Fibroblast of lung (primary cell): ENCODE data around the gene LYSMD3. TPM values are rescaled to one million over a fixed set of nuclear protein-coding genes. Genes with fewer than 3 reads are reported as not detected.
A peak's percentile ranks its signal among the peaks of the same experiment; 100 is the strongest.

ENCODE experiments used
- DNase-seq, 2 donors: peaks; one replicate each; pipeline versions ENCODE4 v3.0.0 to v3.0.0-alpha.2; 2010; ENCODE audit warnings: low read depth in 2 of 2
- H2AFZ ChIP-seq: 2 replicates; pipeline ENCODE4 v1.5.1; 2012; ENCODE audit warnings: low read length, control low read depth, inconsistent platforms
- H3K27ac ChIP-seq: 2 replicates; pipeline ENCODE4 v1.5.1; 2011; ENCODE audit warnings: low read length, control low read depth; ENCODE audit not compliant: insufficient read depth
- H3K27me3 ChIP-seq: 2 replicates; pipeline ENCODE4 v1.5.1; 2011; ENCODE audit warnings: mild to moderate bottlenecking, low read length; ENCODE audit not compliant: control insufficient read depth, insufficient read depth
- H3K36me3 ChIP-seq: 2 replicates; pipeline ENCODE4 v1.5.1; 2011; ENCODE audit warnings: low read length; ENCODE audit not compliant: control insufficient read depth, insufficient read depth
- H3K4me1 ChIP-seq: 2 replicates; pipeline ENCODE4 v1.5.1; 2011; ENCODE audit warnings: low read length; ENCODE audit not compliant: control insufficient read depth, insufficient read depth; ENCODE audit errors: extremely low read depth
- H3K4me2 ChIP-seq: 2 replicates; pipeline ENCODE4 v1.5.1; 2011; ENCODE audit warnings: low read length, control low read depth; ENCODE audit not compliant: insufficient read depth; ENCODE audit errors: extremely low read depth
- H3K4me3 ChIP-seq, 4 experiments: fragments of 200-600 bp in 1 of 4; sonication (generic) in 1 of 4; replicated peaks in 1 of 4; 2 replicates each; pipeline ENCODE4 v1.5.1; 2011 to 2016; ENCODE audit warnings: low read length in 4 of 4, low read depth in 3 of 4, mild to moderate bottlenecking in 3 of 4, control low read depth in 2 of 4, inconsistent platforms in 1 of 4, mixed read lengths in 1 of 4; ENCODE audit not compliant: insufficient read depth in 1 of 4; ENCODE audit errors: control extremely low read depth in 1 of 4
- H3K79me2 ChIP-seq: 2 replicates; pipeline ENCODE4 v1.5.1; 2012; ENCODE audit warnings: mild to moderate bottlenecking, low read length, inconsistent platforms; ENCODE audit not compliant: control insufficient read depth, insufficient read depth
- H3K9ac ChIP-seq: 2 replicates; pipeline ENCODE4 v1.5.1; 2011; ENCODE audit warnings: mild to moderate bottlenecking, low read length, control low read depth; ENCODE audit not compliant: insufficient read depth
- H3K9me3 ChIP-seq: 2 replicates; pipeline ENCODE4 v1.5.1; 2012; ENCODE audit warnings: low read depth, low read length; ENCODE audit not compliant: control insufficient read depth, insufficient read depth
- H4K20me1 ChIP-seq: 2 replicates; pipeline ENCODE4 v1.5.1; 2011; ENCODE audit warnings: low read length; ENCODE audit not compliant: control insufficient read depth, insufficient read depth; ENCODE audit errors: extremely low read depth
- CTCF ChIP-seq, 2 donors: IDR thresholded peaks in 1 of 2; conservative IDR thresholded peaks in 1 of 2; 1 replicate in 1 of 2; 2 replicates in 1 of 2; pipeline ENCODE4 v1.5.1; 2011 to 2012; ENCODE audit warnings: low read length in 2 of 2, control low read depth in 1 of 2, inconsistent platforms in 1 of 2, low read depth in 1 of 2, mild to moderate bottlenecking in 1 of 2
- EZH2 ChIP-seq: IDR thresholded peaks from 2 replicates; pipeline ENCODE4 v1.5.1; 2012; ENCODE audit warnings: low read length, control low read depth, mild to moderate bottlenecking; ENCODE audit errors: missing control alignments
- polyA plus RNA-seq, 2 donors: library from polyadenylated mRNA; depleted of rRNA in 1 of 2; stranded (reverse) in 1 of 2; unstranded in 1 of 2; fragments of >200 nt; gene quantifications; 2 replicates each; pipeline ENCODE4 v1.2.1, GENCODE V29; 2011 to 2012; ENCODE audit warnings: missing spikeins in 1 of 2
- total RNA-seq: library from RNA; depleted of rRNA; stranded (reverse); fragments of >200 nt; gene quantifications from 2 replicates; pipeline ENCODE4 v1.2.1, GENCODE V29; 2014

The LYSMD3 gene
- total and polyA plus RNA-seq, 2 donors (not counting 1 experiment from before 2014, with no cell fraction given): 17.0 to 30.0 TPM

GRCh38 chr5:90548069-90548593, 18.7 kb upstream of the LYSMD3 start:
- Histone ChIP-seq H3K27ac (no peak overlapping the region), H3K4me2 (no peak overlapping the region), H3K27me3 (peaks cover 2% of the 10 kb centered on the region), H3K4me3 (no peak overlapping the region), H3K4me1 (no peaks in the 10 kb centered on the region), H4K20me1 (no peaks in the 10 kb centered on the region), H2AFZ (no peak overlapping the region), H3K9ac (no peak overlapping the region), H3K79me2 (no peaks in the 10 kb centered on the region), H3K36me3 (no peaks in the 10 kb centered on the region), H3K9me3 (no peaks in the 10 kb centered on the region)
- TF ChIP-seq CTCF (conservative IDR thresholded peaks at IDR 0.05 in 1 of 2, IDR thresholded peaks at IDR 0.05 in 1 of 2; ENCODE audit: low read depth in 1 of 2, low read length in 2 of 2) (no peak), EZH2 (no peak)
- DNase-seq: peak in 1 of 2 donors; percentile 31

GRCh38 chr5:90547072-90547536, 17.7 kb upstream of the LYSMD3 start:
- no peak overlapping the region for H3K4me3 ChIP-seq
- H3K36me3 ChIP-seq: no peaks in the 10 kb centered on the region
- TF ChIP-seq CTCF (conservative IDR thresholded peaks at IDR 0.05 in 1 of 2, IDR thresholded peaks at IDR 0.05 in 1 of 2; ENCODE audit: low read depth in 1 of 2, low read length in 2 of 2) (no peak), EZH2 (no peak)
- no peaks in the 10 kb centered on the region for H3K9me3 ChIP-seq
- DNase-seq: no peak
- no peak overlapping the region for H3K27ac ChIP-seq
- H3K79me2 ChIP-seq: no peaks in the 10 kb centered on the region
- H3K9ac ChIP-seq: no peak overlapping the region
- H3K4me2 ChIP-seq: no peak overlapping the region
- H3K4me1 ChIP-seq: no peaks in the 10 kb centered on the region
- H2AFZ ChIP-seq: no peak overlapping the region
- peaks cover 2% of the 10 kb centered on the region for H3K27me3 ChIP-seq
- no peaks in the 10 kb centered on the region for H4K20me1 ChIP-seq

GRCh38 chr5:90546216-90546837, 16.9 kb upstream of the LYSMD3 start:
- H3K4me2 ChIP-seq: no peak overlapping the region
- TF ChIP-seq EZH2 (no peak), CTCF (conservative IDR thresholded peaks at IDR 0.05 in 1 of 2, IDR thresholded peaks at IDR 0.05 in 1 of 2; ENCODE audit: low read depth in 1 of 2, low read length in 2 of 2) (no peak)
- no peak overlapping the region for H2AFZ ChIP-seq
- H3K9ac ChIP-seq: no peak overlapping the region
- no peaks in the 10 kb centered on the region for H3K4me1 ChIP-seq
- H4K20me1 ChIP-seq: no peaks in the 10 kb centered on the region
- no peak overlapping the region for H3K27ac ChIP-seq
- H3K27me3 ChIP-seq: peaks cover 2% of the 10 kb centered on the region
- no peak for DNase-seq
- H3K9me3 ChIP-seq: no peaks in the 10 kb centered on the region
- no peak overlapping the region for H3K4me3 ChIP-seq
- H3K79me2 ChIP-seq: no peaks in the 10 kb centered on the region
- H3K36me3 ChIP-seq: no peaks in the 10 kb centered on the region
